ENCODE measurements around the gene ADAP1.
A peak's percentile ranks its signal among the peaks of the same experiment; 100 is the strongest.
"Not testable (repeated sequence)": the region's sequence is repeated elsewhere in the genome, so short reads cannot be mapped to it uniquely, and the experiment has no call there.

The ADAP1 gene

GRCh38 chr7:935874-936385 lies 18.6 kb downstream of the ADAP1 start:
- DNase-seq: no peak

GRCh38 chr7:935164-935873 lies 19.2 kb downstream of the ADAP1 start:
- DNase-seq: peak in 1 of 2 experiments; percentile 39

- DNase-seq: no peak
Measured at GRCh38 chr7:934469-935163, 19.9 kb downstream of the ADAP1 start.

DNA sequence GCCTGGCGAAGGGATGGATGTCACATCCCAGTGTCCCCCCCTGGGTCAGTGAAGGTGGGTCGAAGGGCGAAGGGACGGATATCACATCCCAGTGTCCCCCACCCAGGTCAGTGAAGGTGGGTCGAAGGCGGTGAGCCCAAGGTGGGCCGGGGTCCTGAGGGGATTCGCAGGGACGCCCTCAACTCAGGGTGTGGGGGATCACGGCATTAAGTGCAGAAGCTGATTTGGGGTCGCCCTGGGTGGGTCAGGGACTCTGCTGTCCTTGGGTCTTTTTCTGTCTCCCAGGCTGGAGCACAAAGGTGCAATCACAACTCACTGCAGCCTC lies 21.9 kb downstream of the ADAP1 start:
- DNase-seq: no peak

DNA sequence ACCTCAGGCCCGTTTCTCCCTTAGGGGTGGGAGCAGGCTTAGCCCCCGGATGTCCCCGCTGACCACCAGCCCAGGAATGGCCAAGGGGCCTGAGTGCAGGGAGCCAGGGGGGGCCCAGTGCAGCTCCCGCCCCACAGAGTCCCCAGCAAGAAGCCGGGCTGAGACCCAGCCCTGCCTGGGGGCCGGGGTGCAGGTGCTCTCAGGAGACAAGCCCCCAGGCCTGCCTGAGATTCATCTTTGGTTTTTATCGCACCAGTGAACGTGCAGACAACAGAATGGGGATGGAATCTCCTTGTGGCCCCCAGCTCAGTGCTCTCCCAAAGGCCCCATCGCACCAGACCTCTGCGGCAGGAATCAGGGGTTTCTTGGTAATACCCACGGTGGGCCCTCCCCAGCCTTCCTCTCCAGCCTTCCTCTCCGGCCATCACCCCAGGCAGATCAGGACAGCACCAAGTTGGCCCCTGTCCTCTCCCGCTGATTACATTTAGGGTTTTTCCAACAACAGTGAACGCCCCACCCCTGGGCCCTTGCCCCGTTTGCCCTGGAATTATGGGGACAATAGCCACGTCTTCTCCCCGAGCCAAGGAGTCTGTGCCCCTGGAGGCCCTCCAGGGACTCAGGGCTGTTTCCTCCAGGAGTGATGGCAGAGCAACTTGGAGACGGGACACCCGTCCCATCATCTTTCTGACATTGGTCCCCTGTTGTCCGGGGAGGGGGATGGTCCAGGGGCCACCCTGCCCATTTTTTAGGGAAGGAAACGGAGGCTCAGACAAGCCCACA lies 22.4 kb downstream of the ADAP1 start:
- no peak for DNase-seq

GRCh38 chr7:930975-931758 lies 23.3 kb downstream of the ADAP1 start:
- no peak for DNase-seq

DNA sequence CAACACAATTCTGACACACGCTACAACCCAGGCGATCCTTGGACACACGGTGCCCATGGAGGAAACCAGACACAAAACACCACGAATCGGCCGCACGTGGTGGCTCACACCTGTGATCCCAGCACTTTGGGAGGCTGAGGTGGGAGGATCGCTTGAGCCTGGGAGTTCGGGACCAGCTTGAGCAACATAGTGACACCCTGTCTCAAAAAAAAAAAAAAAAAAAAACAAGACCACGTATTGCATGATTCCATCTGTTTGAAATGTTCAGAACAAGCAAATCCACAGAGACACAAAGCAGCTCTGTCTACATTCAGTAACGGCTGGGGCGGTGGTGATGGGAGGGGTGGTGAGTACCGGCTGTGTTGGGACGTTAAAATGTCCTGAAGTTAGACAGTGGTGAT lies 25.2 kb downstream of the ADAP1 start:
- no peak for DNase-seq

DNA sequence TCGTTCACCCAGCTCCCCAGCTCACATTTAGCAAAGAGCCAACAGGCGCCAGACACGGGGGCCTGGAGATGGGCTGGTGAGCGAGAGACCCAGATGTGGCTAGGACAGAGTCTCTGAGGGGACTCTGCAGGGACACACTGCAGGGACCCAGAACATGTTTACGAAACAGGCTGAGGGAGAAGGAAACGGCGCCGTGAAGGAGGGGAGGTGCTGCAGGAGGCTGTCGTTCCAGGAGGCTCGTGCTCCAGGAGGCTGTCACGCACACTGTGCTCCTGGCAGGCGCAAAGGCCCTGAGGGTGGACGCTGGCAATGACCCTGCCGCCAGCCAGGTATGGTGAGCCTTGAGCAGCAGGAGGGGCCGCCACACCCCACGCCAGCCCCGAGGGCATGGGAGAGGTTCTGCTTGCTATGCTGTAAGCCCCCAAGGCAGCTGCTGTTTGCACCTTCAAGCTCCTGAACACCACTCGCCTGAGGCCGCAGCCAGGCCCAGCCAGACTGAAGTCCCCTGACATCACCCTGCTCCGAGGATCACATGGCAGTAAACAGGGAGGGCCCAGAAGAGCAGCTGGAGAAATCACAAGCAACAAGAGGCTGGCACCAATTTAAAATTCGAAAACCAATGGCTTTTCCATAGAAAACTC lies 27.3 kb downstream of the ADAP1 start:
- DNase-seq: no peak

- peak in 1 of 2 experiments; percentile 61 for DNase-seq
Measured at GRCh38 chr7:926061-927030, 28.1 kb downstream of the ADAP1 start.

- no peak for DNase-seq
Measured at GRCh38 chr7:925601-926000, 28.9 kb downstream of the ADAP1 start.

GRCh38 chr7:924541-925231 lies 29.8 kb downstream of the ADAP1 start:
- DNase-seq: no peak

- not testable (repeated sequence) for DNase-seq
Measured at GRCh38 chr7:924042-924441, 30.4 kb downstream of the ADAP1 start.

GRCh38 chr7:923108-924041 lies 31.1 kb downstream of the ADAP1 start:
- no peak for DNase-seq

- DNase-seq: no peak
Measured at GRCh38 chr7:922334-923107, 32.0 kb downstream of the ADAP1 start.

- no peak for DNase-seq
Measured at GRCh38 chr7:921581-922333, 32.7 kb downstream of the ADAP1 start.

DNA sequence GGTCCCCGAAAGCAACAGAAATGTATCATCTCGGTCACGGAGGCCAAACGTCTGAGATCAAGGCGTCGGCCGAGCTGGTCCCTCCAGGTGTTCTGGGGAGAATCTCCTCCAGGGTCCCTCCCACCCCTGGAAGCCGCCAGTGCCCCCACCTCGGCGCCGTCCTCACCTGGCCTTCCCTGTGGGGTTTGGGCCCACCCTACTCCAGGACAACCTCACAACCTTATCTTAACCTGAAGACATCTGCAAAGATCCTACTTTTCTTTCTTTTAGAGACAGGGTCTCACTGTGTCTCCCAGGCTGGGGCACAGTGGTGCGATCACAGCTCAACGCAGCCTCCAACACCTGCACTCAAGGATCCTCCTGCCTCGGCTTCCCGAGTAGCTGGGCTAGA lies 33.4 kb downstream of the ADAP1 start:
- no peak for DNase-seq

DNA sequence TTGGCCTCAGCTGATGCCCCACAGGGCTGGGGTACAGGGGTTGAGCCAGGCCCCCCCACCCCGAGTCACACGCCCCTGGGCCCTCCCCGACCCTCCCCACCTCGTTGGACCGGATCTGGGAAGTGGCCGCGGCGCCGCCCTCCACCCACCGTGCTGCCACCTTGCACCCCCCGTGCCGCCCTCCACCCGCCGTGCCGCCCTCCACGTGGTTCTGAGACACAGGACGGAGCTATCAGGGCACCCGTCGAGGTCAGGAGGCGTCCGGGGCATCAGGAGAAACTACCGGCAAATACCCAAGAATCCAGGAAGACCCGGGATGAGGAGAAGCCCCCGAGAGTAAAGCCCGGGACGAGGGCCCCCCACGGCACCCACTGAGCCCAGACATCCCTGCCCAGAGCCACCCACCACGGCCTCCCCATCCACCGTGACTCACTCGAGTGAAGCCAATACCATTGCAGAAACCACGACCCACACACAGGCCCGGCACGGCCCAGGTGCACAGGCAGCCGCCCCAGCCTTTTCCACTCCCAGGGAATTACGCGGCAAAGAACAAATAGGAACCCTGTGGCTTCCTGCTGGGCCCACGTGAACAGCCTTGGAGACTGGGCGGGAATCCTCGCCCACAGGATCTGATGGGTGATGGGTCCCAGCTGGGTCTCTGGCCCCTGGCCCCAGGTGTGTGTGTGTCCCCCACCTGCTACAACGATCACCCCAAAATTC lies 34.0 kb downstream of the ADAP1 start:
- DNase-seq: no peak

All from NCI-H526 (cell line).